Measurements from ENCODE around the gene USP44. TPM values are rescaled to one million over a fixed set of nuclear protein-coding genes. Genes with fewer than 3 reads are reported as not detected.

The USP44 gene
- total RNA-seq: 0.21 and 0.34 TPM in 2 replicates

GRCh38 chr12:95551305-95551704, at the start of gene USP44:
USP44 (minus strand) TSS chr12:95551476; CDS start chr12:95534256, 17,220 bp downstream.

DNA sequence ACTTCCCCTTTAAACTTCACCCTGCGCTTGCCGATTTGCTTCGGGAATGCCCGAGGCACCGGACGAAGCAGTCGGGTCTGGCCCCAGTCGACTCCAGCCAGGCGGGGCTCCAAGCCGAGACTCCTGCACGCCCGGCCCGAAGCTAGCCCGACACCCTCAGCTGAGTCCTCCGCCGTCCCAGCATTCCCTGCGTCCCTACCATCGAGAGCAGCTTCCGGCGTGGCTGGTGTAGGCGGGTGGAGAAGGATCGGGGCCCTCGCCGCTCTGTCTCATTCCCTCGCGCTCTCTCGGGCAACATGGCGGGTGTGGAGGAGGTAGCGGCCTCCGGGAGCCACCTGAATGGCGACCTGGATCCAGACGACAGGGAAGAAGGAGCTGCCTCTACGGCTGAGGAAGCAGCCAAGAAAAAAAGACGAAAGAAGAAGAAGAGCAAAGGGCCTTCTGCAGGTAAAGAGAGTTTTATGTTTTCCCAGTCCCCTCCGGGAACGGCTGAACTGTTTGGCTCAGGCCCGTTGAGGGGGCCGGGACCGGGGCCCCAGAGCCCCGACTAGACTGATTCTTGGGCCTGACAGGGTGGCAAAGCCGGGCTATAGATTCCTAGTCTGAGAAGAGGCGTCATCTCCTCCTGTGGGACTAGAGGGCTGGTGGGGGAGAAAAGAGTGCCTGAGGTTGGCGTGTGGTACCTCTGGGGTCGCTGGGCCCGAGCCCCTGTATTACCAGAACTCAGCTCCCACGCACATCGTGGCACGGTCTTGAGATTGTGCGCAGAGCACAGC, 77.2 kb downstream of the USP44 start, which contains the start of gene METAP2:
Gene METAP2, plus strand, starts transcription at position 269 of the 776 bp plus-strand sequence. Its CDS starts 28 bp downstream, at position 297.

Other genes starting within 250 kb of the USP44 start
- gene METAP2, start 77.3 kb downstream of the USP44 start, total RNA-seq: 41.4 and 63.1 TPM in 2 replicates
- 73.8 and 160 TPM in 2 replicates for gene NTN4, start 239.3 kb upstream of the USP44 start, total RNA-seq

Measured in nasal cavity respiratory epithelium epithelial cell of viscerocranial mucosa (primary cell).